CD4-positive, alpha-beta memory T cell (primary cell): Measurements from ENCODE around the gene USP17L30. TPM values are rescaled to one million over a fixed set of nuclear protein-coding genes. Genes with fewer than 3 reads are reported as not detected.
"Not testable (repeated sequence)": the region's sequence is repeated elsewhere in the genome, so short reads cannot be mapped to it uniquely, and the experiment has no call there.

Experiments
- CTCF ChIA-PET: fragments of 350-600 bp; sonication (Branson Sonifier 250); formaldehyde crosslinking; loops from one replicate; lab custom pipeline; 2021; ENCODE audit warnings: inconsistent platforms; ENCODE audit not compliant: partially characterized antibody; lab: Charles Lee
- POLR2A ChIA-PET: fragments of 350-600 bp; sonication (Branson Sonifier 250); formaldehyde crosslinking; loops from one replicate; lab custom pipeline; 2021; ENCODE audit not compliant: partially characterized antibody; lab: Charles Lee
- DNase-seq, 5 donors: peaks; one replicate each; pipeline versions ENCODE4 v3.0.0 to v3.0.0-alpha.2; 2020 to 2022; ENCODE audit warnings: mixed read lengths in 1 of 5
- H3K27ac ChIP-seq: one replicate; pipeline ENCODE4 v1.7.0; 2013; ENCODE audit warnings: low read depth, low read length
- H3K27me3 ChIP-seq: 2 replicates; pipeline ENCODE4 v1.7.0; 2013; ENCODE audit warnings: mild to moderate bottlenecking, low read length, moderate library complexity; ENCODE audit not compliant: insufficient read depth
- H3K36me3 ChIP-seq: 2 replicates; pipeline ENCODE4 v1.7.0; 2013; ENCODE audit warnings: mild to moderate bottlenecking, low read length, moderate library complexity; ENCODE audit not compliant: insufficient read depth
- H3K4me1 ChIP-seq: 2 replicates; pipeline ENCODE4 v1.7.0; 2013; ENCODE audit warnings: mild to moderate bottlenecking, low read length, moderate library complexity; ENCODE audit not compliant: insufficient read depth
- H3K4me3 ChIP-seq, 2 donors: one replicate each; pipeline ENCODE4 v1.7.0; 2013; ENCODE audit warnings: low read length in 2 of 2, mild to moderate bottlenecking in 1 of 2
- H3K9me3 ChIP-seq, 2 donors: one replicate each; pipeline ENCODE4 v1.7.0; 2013; ENCODE audit warnings: low read length in 2 of 2, control low read depth in 1 of 2; ENCODE audit not compliant: control insufficient read depth in 1 of 2
- H3K27ac Mint-ChIP-seq, 7 donors: one replicate each; pipeline ENCODE4 v1.8.0; 2020 to 2021; ENCODE audit warnings: mixed read lengths in 7 of 7, mild to moderate bottlenecking in 6 of 7, inconsistent platforms in 3 of 7, moderate library complexity in 3 of 7
- H3K27me3 Mint-ChIP-seq, 2 donors: one replicate each; pipeline ENCODE4 v1.8.0; 2020 to 2021; ENCODE audit warnings: mixed read lengths in 2 of 2
- H3K36me3 Mint-ChIP-seq, 2 donors: one replicate each; pipeline ENCODE4 v1.8.0; 2020 to 2021; ENCODE audit warnings: mixed read lengths in 2 of 2, inconsistent platforms in 1 of 2, mild to moderate bottlenecking in 1 of 2
- H3K4me1 Mint-ChIP-seq, 4 donors: one replicate each; pipeline ENCODE4 v1.8.0; 2020 to 2021; ENCODE audit warnings: mixed read lengths in 4 of 4, mild to moderate bottlenecking in 1 of 4
- H3K4me3 Mint-ChIP-seq, 8 donors: one replicate each; pipeline ENCODE4 v1.8.0; 2020 to 2021; ENCODE audit warnings: mixed read lengths in 8 of 8, mild to moderate bottlenecking in 7 of 8, moderate library complexity in 6 of 8, inconsistent platforms in 3 of 8
- H3K9me3 Mint-ChIP-seq, 8 donors: one replicate each; pipeline ENCODE4 v1.8.0; 2020 to 2021; ENCODE audit warnings: mixed read lengths in 8 of 8, mild to moderate bottlenecking in 5 of 8, inconsistent platforms in 3 of 8, moderate library complexity in 1 of 8
- intact Hi-C: fragments of 100-400 bp; cut with micrococcal nuclease; formaldehyde crosslinking; loops from one replicate; pipeline ENCODE4 v1.15.1; 2023
- polyA plus RNA-seq, 2 donors: library from polyadenylated mRNA; unstranded; fragments of 300-500 nt; fragmentation: Illumina TruSeq; gene quantifications; one replicate each; pipeline ENCODE4 v1.2.3, GENCODE V29; 2021
- total RNA-seq, 2 experiments: library from RNA; stranded (reverse); gene quantifications; one replicate each; pipeline ENCODE4 v1.2.3, GENCODE V29; 2021

USP17L30 gene, protein sequence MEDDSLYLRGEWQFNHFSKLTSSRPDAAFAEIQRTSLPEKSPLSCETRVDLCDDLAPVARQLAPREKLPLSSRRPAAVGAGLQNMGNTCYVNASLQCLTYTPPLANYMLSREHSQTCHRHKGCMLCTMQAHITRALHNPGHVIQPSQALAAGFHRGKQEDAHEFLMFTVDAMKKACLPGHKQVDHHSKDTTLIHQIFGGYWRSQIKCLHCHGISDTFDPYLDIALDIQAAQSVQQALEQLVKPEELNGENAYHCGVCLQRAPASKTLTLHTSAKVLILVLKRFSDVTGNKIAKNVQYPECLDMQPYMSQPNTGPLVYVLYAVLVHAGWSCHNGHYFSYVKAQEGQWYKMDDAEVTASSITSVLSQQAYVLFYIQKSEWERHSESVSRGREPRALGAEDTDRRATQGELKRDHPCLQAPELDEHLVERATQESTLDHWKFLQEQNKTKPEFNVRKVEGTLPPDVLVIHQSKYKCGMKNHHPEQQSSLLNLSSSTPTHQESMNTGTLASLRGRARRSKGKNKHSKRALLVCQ
- total RNA-seq (not detected), polyA plus RNA-seq (not detected)

DNA sequence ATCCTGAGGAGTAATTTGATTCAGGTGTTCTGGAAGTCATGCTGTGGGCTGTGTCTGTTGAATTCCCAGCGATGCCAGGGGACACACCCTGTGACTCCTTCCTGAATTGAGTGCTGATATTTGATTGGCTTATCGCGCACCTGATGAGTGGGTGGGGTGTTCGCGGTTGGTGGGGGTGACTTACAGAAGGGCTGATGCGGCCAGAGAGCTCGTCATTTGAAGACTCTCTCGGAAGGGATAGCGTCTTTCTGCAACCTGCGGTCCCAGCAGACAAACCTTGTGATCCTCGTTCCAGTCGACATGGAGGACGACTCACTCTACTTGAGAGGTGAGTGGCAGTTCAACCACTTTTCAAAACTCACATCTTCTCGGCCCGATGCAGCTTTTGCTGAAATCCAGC, at the start of gene USP17L30:
TSS of gene USP17L30 (plus strand) at position 301 of the 400 bp plus-strand sequence. CDS start at position 301, 0 bp downstream.
- H3K27me3 Mint-ChIP-seq, H3K9me3 Mint-ChIP-seq, CTCF ChIA-PET, DNase-seq, H3K27ac Mint-ChIP-seq, H3K36me3 ChIP-seq, H3K27ac ChIP-seq, H3K4me1 Mint-ChIP-seq, H3K4me3 ChIP-seq, POLR2A ChIA-PET, H3K9me3 ChIP-seq, intact Hi-C loops, H3K27me3 ChIP-seq, H3K36me3 Mint-ChIP-seq, H3K4me1 ChIP-seq, H3K4me3 Mint-ChIP-seq: not testable (repeated sequence)

DNA sequence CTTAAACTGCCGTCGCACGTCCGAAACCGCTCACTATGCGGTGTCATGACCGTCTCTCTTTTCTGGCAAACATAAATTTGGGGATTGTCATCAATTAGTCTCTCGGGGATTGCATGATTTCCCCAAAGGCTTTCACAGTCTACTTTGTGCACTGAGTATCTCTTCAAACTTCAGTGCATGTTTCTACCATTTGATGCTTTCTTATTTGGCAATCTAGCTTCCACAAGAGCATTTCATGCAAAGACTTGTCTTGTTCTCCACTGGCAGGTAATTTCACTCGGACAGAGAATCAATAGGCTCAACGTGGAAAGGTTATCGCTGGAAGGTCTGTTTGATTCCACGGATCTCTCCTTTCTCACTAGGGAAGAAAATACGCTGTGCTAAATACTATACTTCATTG, 38.7 kb upstream of the USP17L30 start:
- H3K9me3 ChIP-seq, H3K36me3 ChIP-seq, H3K4me1 Mint-ChIP-seq, H3K4me3 Mint-ChIP-seq, H3K9me3 Mint-ChIP-seq, H3K4me3 ChIP-seq, H3K27ac Mint-ChIP-seq, H3K27ac ChIP-seq, H3K36me3 Mint-ChIP-seq, H3K27me3 ChIP-seq, intact Hi-C loops, H3K4me1 ChIP-seq, H3K27me3 Mint-ChIP-seq, POLR2A ChIA-PET, CTCF ChIA-PET: not testable (repeated sequence)
- peak in 2 of 5 donors; percentile 0 to 1 for DNase-seq

DNA sequence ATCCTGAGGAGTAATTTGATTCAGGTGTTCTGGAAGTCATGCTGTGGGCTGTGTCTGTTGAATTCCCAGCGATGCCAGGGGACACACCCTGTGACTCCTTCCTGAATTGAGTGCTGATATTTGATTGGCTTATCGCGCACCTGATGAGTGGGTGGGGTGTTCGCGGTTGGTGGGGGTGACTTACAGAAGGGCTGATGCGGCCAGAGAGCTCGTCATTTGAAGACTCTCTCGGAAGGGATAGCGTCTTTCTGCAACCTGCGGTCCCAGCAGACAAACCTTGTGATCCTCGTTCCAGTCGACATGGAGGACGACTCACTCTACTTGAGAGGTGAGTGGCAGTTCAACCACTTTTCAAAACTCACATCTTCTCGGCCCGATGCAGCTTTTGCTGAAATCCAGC, 38.1 kb upstream of the USP17L30 start, which contains the start of gene USP17L24:
TSS of gene USP17L24 (plus strand) at position 301 of the 400 bp plus-strand sequence. CDS start at position 301, 0 bp downstream.
- H3K36me3 ChIP-seq, H3K4me1 ChIP-seq, DNase-seq, H3K36me3 Mint-ChIP-seq, POLR2A ChIA-PET, H3K27ac ChIP-seq, H3K9me3 ChIP-seq, H3K4me3 ChIP-seq, intact Hi-C loops, H3K4me3 Mint-ChIP-seq, H3K4me1 Mint-ChIP-seq, H3K9me3 Mint-ChIP-seq, H3K27me3 Mint-ChIP-seq, H3K27me3 ChIP-seq, CTCF ChIA-PET, H3K27ac Mint-ChIP-seq: not testable (repeated sequence)

DNA sequence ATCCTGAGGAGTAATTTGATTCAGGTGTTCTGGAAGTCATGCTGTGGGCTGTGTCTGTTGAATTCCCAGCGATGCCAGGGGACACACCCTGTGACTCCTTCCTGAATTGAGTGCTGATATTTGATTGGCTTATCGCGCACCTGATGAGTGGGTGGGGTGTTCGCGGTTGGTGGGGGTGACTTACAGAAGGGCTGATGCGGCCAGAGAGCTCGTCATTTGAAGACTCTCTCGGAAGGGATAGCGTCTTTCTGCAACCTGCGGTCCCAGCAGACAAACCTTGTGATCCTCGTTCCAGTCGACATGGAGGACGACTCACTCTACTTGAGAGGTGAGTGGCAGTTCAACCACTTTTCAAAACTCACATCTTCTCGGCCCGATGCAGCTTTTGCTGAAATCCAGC, 33.3 kb upstream of the USP17L30 start, which contains the start of gene USP17L25:
TSS of gene USP17L25 (plus strand) at position 301 of the 400 bp plus-strand sequence. CDS start at position 301, 0 bp downstream.
- H3K9me3 ChIP-seq, H3K27me3 Mint-ChIP-seq, DNase-seq, intact Hi-C loops, H3K4me1 Mint-ChIP-seq, H3K27ac ChIP-seq, H3K4me1 ChIP-seq, H3K27ac Mint-ChIP-seq, H3K27me3 ChIP-seq, CTCF ChIA-PET, POLR2A ChIA-PET, H3K36me3 Mint-ChIP-seq, H3K4me3 Mint-ChIP-seq, H3K36me3 ChIP-seq, H3K4me3 ChIP-seq, H3K9me3 Mint-ChIP-seq: not testable (repeated sequence)

DNA sequence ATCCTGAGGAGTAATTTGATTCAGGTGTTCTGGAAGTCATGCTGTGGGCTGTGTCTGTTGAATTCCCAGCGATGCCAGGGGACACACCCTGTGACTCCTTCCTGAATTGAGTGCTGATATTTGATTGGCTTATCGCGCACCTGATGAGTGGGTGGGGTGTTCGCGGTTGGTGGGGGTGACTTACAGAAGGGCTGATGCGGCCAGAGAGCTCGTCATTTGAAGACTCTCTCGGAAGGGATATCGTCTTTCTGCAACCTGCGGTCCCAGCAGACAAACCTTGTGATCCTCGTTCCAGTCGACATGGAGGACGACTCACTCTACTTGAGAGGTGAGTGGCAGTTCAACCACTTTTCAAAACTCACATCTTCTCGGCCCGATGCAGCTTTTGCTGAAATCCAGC, 28.6 kb upstream of the USP17L30 start, which contains the start of gene USP17L26:
TSS of gene USP17L26 (plus strand) at position 301 of the 400 bp plus-strand sequence. CDS start at position 301, 0 bp downstream.
- H3K27ac Mint-ChIP-seq, H3K4me3 ChIP-seq, H3K4me1 Mint-ChIP-seq, intact Hi-C loops, DNase-seq, H3K4me1 ChIP-seq, H3K27ac ChIP-seq, H3K4me3 Mint-ChIP-seq, CTCF ChIA-PET, POLR2A ChIA-PET, H3K9me3 Mint-ChIP-seq, H3K36me3 Mint-ChIP-seq, H3K27me3 Mint-ChIP-seq, H3K27me3 ChIP-seq, H3K36me3 ChIP-seq, H3K9me3 ChIP-seq: not testable (repeated sequence)

DNA sequence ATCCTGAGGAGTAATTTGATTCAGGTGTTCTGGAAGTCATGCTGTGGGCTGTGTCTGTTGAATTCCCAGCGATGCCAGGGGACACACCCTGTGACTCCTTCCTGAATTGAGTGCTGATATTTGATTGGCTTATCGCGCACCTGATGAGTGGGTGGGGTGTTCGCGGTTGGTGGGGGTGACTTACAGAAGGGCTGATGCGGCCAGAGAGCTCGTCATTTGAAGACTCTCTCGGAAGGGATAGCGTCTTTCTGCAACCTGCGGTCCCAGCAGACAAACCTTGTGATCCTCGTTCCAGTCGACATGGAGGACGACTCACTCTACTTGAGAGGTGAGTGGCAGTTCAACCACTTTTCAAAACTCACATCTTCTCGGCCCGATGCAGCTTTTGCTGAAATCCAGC, 23.8 kb upstream of the USP17L30 start, which contains the start of gene USP17L5:
TSS of gene USP17L5 (plus strand) at position 301 of the 400 bp plus-strand sequence. CDS start at position 301, 0 bp downstream.
- CTCF ChIA-PET, result not testable (repeated sequence)

DNA sequence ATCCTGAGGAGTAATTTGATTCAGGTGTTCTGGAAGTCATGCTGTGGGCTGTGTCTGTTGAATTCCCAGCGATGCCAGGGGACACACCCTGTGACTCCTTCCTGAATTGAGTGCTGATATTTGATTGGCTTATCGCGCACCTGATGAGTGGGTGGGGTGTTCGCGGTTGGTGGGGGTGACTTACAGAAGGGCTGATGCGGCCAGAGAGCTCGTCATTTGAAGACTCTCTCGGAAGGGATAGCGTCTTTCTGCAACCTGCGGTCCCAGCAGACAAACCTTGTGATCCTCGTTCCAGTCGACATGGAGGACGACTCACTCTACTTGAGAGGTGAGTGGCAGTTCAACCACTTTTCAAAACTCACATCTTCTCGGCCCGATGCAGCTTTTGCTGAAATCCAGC, 19.1 kb upstream of the USP17L30 start, which contains the start of gene USP17L27:
TSS of gene USP17L27 (plus strand) at position 301 of the 400 bp plus-strand sequence. CDS start at position 301, 0 bp downstream.
- H3K36me3 Mint-ChIP-seq, H3K27me3 Mint-ChIP-seq, H3K4me1 ChIP-seq, H3K27ac Mint-ChIP-seq, CTCF ChIA-PET, H3K4me3 Mint-ChIP-seq, H3K36me3 ChIP-seq, H3K27me3 ChIP-seq, H3K4me1 Mint-ChIP-seq, H3K27ac ChIP-seq, POLR2A ChIA-PET, DNase-seq, H3K9me3 Mint-ChIP-seq, intact Hi-C loops, H3K9me3 ChIP-seq, H3K4me3 ChIP-seq: not testable (repeated sequence)

More for the DNA sequence above, 23.8 kb upstream of the USP17L30 start, which contains the start of gene USP17L5:
- H3K4me3 ChIP-seq, H3K9me3 ChIP-seq, POLR2A ChIA-PET, DNase-seq, intact Hi-C loops, H3K4me1 Mint-ChIP-seq, H3K27me3 Mint-ChIP-seq, H3K27ac ChIP-seq, H3K27me3 ChIP-seq, H3K9me3 Mint-ChIP-seq, H3K4me3 Mint-ChIP-seq, H3K36me3 ChIP-seq, H3K27ac Mint-ChIP-seq, H3K36me3 Mint-ChIP-seq, H3K4me1 ChIP-seq: not testable (repeated sequence)
